GDM1 (cell line): ENCODE data around the gene ANKS1B.

ENCODE experiments used
- DNase-seq: peaks from one replicate; lab custom pipeline; 2025; lab: John Stamatoyannopoulos, UW

ANKS1B gene

DNA sequence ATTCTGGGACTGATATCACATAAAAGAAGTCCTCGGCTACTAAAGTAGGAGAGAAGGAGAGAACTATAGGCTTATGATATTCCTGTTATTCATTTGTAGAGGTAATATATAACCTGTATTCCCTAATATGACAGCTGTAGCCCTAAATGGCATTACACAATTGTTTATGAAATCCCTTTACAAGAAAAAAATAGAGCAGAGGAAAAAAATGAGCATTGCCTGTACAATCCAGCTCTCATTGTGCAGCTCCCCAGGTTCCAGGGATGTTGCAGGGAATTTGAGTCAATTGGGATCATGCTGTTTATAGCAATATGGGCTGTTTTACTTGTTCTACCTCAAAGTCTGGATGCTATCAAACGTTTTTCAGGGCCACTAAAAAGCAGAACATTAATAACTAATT is 1166.5 kb downstream of the ANKS1B start:
- no peak for DNase-seq

DNA sequence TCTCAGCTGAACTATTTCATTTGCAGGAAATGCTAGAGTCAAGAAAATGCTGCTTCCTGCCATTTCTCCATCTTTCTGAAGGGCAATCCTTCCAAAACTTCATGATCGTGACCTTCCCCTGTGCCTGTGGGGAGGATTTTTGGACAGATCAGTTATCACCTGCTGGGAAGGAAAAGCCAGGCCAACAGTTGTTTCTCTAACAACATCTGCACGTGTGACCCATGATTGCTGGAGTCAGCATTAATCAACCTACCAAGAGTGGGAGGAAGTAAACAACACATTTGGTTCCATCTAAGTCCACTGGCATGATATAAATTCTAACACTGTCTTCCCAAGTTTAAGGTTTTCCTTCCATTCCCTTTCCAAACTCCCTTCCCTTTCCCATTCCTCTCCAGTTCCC is 1167.0 kb downstream of the ANKS1B start:
- DNase-seq, result no peak

DNA sequence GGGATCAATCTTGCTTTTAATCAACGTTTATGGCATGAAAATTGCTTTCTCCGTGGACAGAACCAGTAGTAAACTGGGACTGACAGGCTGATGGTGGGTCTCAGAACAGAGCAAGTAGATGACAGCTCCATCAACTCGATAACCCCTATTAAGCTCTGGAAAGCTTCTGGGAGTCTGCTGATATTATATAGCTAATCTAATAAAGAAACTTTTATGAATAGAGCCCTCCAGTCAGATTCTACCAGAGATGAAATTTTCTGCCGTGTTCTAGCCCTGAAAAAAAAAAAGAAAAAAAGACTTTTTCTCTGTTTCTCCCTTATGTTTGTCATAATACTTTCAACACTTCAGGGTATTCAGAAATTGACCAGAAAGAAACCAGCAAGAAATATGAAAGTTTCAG is 1168.0 kb downstream of the ANKS1B start:
- no peak for DNase-seq

DNA sequence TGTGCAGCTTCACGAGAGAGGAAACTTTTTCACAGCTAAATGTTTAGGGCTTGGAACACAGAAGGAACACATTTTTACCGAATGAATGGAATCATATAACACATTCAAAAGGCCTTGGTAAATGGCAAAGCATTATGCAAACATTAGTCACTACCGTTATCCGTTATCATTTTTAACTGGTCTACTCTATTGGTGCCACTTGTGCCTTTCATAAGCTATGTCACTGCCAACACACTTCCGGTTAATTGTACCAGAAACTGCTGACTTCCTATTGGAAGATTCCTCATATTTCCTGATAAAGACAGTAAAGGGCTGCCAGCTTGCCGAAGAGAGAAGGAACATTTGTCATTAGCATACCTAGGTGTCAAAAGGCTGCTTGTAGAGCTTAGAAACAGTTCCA is 1170.5 kb downstream of the ANKS1B start:
- DNase-seq, result no peak

DNA sequence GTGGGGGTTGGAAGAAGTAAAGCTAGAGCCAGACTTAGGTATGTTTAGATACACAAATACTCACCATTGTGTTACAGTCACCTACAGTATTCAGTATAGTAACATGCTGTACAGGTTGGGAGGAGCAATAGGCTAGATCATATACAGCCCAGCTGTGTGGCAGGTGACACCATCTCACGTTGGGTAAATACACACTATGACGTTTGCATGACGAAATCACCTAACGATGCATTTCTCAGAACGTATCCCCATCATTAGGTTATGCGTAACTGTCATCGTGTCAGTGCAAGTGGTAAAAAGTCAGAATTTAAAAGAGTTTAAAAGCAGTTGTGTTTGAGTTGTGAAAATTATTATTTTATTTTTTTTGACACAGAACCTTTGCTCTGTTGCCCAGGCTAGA is 1172.5 kb downstream of the ANKS1B start:
- DNase-seq, result no peak

DNA sequence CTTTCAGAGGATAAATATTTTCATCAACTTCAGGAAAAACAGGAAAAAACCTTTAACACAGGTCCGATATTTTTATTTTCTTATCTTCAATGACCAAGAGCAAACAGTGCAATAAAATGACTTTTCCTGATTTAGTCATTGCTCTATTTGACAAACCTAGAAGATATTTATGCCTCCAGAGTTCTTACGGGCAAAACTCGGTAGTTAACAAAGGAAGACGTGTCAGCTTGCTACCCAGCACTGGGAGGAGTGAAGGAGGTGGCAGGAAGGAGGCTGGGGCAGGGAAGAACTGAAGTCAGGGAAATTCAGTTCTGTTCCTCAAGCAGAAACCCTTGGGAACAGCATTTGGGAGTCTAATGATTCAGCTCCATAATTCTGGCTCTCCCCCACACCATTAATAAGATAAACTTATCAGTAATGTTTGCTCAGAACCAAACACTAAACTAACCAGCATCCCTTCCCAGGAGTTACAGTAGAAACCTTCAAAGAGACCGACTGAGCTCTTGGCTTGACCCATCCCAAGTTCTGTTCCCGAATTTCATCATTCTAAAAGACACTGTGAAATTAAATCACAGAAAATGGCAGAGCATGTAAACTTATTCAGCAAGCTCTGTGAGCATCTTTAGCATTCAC is 1176.4 kb downstream of the ANKS1B start:
- no peak for DNase-seq

DNA sequence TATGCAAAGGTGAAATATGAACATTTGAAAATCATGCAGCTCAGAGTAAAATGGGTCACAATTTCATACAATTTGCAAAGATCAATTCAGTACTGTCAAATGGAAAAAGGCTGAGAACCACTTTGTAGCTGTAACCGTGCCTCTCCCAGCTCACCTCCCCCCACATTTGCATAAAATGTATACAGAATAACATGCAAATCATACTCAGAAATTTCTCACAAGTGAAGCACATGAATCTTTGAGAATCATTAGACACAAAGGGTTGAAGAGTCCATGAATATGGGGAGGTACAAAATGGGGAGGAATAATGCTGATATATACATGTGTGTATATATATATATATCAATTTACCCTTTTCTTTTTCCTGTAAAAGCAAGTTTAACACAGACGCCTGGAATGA is 1177.5 kb downstream of the ANKS1B start:
- DNase-seq, result no peak

DNA sequence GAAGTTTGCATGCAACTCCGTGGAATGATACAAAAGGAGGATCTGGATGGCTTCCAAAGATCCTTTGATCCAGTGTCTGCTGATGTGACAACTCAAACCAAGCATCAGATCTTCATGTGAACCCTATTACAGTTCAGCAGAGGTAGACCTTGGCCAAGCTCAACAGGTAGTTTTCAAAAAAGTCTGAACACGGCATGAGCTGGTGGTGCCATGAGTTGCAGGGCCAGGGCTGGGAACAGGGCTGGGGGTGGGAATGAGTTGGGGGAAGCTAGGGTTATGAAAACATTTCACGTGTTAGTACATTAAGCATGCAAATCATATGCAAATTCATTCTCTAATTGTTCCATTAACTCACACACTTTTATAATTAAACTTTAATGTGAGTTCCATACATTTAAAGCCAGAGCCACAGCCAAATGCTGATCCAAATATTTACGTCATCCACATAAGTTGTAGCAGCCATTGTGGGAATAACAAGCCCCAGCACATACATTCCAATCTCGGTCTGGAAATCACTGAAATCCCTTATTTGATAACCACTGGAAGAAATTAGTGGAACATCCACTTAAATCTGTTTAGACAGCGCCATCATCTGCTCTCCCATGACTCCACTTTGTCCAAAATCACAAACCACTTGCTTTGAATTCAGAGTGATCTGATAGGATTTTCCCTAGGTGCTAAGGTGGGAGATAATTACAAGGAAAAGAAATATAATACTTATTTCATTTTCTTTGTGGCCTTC is 1181.1 kb downstream of the ANKS1B start:
- DNase-seq, result no peak

DNA sequence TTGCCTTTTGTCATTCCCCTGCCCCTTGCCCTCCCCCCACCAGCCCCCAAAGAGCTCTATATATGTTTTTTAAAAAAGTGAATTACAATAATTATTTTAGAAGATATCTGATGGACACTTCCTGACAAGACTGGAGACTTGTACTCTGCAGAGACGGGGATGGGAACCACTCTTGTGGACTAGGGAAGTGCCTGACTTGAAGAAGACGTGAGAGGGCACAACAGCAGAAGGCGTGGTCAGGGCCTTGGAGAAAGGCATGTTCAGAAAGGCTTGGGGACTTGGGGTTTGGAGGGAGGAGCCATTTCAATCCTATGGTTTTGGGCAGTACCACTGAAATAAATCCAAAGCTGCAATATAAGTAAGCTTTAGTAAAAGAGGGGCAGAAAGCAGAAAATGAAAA is 1184.9 kb downstream of the ANKS1B start:
- DNase-seq, result no peak

DNA sequence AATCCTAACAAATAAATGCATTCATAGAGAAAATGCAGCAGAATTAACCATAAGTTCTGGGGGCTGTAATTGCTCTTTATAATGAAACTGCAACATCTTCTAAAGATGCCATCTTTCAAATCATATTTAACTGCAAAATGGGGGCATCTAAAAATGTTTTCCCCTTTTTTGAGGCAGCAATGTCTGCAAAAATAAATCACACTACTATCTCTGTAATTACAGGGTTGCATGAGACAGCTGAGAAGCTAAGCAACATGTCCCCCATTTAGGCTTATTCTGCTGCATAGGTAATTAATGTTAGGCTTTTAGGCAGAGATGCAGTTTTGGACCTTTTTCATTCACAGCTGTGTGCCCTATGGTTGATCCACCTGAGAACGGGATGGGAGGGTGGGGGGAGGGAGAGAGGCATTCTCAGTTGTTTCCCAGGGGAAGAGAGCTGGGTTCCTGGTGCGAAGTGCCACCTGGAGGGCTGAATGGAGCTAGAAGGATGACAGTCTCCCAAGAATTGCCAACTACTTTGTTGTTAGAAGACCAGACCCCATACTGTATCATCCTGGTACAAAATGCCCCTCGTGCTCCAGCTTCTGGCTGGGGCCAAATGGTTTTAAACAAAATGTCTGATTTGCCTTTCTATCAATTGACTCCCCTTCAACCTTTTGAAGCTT is 1185.5 kb downstream of the ANKS1B start:
- DNase-seq, result no peak

DNA sequence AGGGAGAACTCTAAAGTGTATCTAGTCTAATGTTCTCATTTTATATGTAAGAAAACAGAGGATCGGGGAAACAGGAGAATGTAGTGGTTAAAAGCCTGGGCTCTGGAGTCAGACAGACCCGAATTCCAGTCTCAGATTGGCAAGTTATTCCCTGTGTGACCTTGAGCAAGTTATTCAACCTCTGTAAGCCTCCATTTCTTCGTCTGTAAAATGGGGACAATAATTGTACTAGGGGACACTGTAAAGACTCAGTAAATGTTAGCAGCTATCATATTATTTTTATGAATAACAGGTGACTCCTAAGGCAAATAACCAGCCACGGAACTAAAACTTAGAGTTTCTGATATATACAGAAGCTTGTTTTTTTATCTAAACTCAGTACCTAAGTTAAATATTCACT is 1187.5 kb downstream of the ANKS1B start:
- no peak for DNase-seq

DNA sequence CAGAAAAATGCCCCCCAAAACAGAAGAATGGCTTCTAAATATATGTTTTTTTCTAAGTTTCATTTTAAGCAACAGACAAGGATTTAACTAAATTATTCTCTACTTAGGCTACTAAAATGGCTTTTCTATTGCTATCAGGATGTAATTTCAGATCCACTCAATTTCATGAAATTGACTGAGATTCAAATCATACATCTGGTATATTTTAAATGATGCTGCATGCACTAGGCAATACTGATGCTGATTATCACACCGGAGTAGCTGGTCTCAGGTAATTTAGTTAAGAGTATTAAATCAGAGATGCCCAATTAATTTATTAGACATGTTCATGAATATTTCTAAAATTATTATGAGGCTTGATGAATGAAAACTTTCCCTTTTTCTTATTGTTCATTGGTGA is 1188.0 kb downstream of the ANKS1B start:
- no peak for DNase-seq

DNA sequence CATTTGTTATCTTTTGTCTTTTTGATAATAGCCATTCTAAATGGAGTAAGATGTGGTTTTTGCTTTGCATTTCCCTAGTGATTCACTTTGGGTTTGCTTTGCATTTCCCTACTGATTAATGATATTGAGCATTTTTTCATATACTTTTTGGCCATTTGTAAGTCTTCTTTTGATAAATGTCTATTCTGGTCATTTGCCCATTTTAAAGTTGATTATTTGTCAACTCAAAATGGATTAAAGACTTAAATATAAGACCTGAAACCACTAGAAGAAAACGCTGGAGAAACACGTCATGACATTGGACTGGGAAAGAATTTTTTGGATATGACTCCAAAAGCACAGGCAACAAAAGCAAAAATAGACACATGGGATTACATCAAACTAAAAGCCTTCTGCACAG is 1191.6 kb downstream of the ANKS1B start:
- DNase-seq, result no peak

DNA sequence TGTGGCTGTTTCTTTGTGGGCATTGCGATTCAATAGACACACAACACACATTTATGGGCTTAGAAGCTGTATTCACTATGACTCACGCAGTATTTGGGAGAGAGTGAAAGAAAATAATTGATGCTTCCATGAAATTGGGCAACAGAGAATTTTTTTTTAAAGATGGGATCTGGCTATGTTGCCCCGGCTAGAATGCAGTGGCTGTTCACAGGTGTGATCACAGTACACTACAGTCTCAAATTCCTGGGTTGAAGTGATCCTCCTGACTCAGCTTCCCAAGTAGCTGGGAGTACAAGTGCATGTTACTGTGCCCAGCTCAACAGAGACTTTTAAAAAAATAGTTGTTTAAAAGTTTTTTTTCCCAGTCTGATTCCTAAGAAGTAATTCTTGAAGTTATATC is 1193.3 kb downstream of the ANKS1B start:
- no peak for DNase-seq

DNA sequence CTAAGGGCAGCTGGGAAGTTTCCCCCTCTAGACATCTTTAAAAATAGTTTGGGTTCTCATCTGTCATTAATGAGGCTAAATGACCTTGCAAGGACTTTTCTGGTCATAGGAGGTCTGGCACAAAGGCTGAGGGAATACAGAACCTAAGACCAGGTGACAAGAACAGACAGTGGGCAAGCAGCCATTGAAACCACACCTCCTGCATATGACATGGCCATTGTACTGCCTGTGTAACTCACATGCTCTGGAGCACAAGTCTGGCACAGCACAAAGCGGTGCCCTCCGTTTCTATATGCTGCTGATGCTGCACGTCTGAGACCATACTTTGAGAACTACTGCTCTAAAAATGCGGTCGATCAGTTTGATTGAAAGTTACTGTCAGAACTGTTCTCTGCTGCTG is 1196.3 kb downstream of the ANKS1B start:
- no peak for DNase-seq

DNA sequence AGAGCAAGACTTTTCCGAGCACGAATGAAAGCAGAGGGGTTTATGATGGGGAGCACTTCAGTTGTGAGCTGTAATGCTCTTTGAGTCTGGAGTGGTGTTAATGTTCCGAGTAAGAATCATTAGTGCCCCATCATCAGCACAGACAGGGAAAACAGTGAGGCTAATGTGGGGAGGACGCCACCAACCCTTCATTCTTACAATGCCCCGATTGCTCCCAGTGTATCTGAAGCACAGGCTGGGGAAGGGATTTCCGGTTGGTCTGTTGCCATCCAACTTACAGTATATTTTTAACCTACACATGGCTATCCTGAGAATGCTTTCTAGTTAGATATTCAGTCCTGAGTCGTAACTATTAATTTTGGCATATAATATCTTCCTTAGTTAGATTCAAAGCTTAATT is 1198.1 kb downstream of the ANKS1B start:
- DNase-seq, result no peak

DNA sequence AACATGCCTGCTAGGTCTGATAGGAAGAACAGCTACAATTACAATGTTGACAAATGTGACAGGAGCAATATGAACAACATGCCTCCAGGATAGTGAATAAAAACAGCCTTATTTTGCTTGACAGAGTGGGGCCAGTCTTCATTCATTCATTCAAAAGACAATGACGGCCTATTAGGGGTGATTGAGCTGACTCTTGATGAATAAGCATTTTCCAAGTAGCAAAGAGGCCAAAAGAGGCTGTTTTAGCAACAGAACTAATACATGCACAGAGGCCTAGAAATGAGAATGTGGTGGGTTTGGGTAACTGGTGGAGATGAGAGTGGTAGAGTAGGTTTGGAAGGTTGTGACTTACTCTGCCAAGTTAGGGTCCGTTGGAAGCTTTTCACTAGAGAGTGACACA is 1201.3 kb downstream of the ANKS1B start:
- DNase-seq, result no peak

DNA sequence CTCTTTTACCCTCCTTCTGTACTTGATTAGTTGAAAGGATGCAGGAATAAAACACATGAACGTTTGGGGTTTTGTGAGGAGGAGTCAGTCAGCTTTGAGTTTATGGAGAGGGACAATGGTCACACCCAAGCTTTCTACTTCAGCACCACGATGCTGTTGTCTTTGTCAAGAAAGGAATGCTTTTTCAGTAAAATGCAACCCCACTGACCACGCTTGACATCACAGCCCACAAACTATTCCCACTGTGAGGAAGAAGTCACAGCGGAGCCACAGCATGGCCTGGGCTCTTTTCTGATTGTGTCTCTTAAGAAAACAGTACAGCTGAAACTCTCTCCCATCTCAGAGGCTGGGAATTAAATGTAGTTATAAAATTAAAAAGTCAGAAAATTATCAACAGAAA is 1204.5 kb downstream of the ANKS1B start:
- DNase-seq, result no peak

DNA sequence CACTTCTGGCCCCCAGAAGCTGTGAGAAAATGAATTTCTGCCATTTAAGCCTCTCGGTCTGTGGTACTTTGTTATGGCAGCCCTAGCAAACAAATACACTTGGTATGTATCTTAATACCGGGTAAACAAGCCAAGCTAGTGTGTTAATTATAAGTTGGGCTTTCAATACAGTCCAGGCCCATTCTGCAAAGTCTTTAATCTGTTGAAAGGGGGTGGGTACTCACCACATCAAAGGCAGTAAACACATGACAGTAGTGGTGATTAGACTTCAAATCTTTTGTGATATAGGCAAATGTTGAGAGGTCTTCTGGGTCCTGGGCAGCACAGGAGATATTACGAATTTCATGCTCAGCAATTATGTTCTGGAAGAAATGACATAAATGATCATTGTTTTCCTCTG is 1211.9 kb downstream of the ANKS1B start:
- DNase-seq, result no peak

DNA sequence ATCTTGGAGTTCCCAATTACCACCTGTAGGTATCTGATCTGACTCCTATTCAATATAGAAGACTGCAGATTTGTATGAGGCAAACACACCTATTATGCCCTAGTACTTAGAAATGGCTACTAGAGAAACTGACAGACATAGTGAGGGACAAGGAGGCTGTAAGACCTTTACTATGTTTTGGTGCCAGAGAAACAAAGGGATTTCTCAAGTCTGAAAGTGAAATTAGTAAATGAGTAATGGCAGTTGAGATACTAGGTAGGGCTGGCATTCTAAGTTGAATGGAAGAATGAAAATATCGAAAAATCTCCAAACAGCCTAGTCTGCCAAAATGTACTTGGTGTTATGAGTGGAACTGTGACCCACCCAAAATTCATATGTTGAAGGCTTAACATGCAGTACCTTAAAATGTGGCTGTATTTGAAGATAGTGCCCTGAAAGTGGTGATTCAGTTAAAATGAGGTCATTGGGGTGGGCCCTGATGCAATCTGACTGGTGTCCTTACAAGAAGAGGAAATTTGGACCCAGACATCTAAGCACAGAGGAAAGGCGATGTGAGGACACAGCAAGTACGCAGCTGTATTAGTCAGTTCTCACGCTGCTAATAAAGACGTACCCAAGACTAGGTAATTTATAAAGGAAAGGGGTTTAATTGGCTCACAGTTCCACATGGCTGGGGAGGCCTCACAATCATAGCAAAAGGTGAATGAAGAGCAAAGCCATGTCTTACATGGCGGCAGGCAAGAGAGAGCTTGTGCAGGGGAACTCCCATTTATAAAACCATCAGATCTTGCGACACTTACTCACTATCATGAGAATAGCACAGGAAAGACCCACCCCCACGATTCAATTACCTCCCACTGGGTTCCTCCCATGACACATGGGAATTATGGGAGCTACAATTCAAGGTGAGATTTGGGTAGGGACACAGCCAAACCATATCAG is 1212.7 kb downstream of the ANKS1B start:
- DNase-seq, result no peak

DNA sequence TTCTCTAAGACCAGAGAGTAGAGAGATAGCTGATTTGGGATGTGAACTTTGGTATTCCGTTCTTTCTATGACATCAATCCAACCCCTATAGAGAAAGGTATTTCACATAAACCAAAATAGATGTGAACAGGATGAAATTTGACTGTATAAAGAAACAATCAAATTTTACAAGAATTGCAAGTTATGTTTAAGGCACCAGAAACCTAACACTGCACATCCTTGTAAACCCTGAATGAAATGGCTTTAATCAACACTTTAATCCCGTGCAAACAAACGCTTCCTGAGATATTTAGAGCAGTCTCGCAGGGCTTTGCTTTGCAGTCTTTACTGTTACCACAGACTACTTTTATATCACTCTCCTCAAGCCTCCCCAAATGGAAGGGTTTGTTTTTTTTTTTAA is 1214.5 kb downstream of the ANKS1B start:
- no peak for DNase-seq

DNA sequence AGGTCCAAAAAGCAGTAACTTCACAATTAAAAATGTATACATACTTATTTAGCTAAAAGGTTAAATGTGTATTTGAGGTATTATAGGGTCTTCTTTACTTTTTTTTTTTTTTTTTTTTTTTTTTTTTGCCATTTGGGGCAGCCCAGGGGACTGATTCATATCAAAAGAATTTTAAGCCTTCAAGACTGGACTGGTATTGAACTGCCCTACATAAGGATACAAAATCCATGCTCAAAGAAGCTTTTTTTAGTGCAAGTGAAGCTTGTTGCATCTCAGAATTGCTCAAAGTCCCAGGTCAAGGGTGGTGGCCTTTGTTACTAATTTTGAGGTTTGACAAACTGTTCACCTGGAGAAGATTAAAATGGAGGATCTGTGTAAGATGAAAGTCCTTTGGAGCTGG is 1215.7 kb downstream of the ANKS1B start:
- DNase-seq, result no peak
